ENCODE results near the gene RPS6KA4.

Gene RPS6KA4

DNA sequence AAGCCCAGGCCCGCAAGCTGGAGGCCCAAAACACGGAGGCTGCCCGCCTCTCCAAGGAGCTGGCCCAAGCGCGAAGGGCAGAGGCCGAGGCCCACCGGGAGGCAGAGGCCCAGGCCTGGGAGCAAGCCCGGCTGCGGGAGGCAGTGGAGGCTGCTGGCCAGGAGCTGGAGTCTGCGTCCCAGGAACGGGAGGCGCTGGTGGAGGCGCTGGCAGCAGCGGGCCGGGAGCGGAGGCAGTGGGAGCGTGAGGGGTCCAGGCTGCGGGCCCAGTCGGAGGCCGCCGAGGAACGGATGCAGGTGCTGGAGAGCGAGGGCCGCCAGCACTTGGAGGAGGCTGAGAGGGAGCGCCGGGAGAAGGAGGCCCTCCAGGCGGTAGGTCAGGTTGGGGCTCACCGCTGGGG lies 14.2 kb upstream of the RPS6KA4 start:
- peak overlapping the region; percentile 91 for H2BK15ac ChIP-seq (ENCODE audit: low read length)
- H2BK120ac ChIP-seq (ENCODE audit: low read depth, low read length), result no peak overlapping the region
- H2AK5ac ChIP-seq (ENCODE audit: low read depth, low read length), result peak overlapping the region; percentile 86
- peak overlapping the region; percentile 84 for H2BK12ac ChIP-seq (ENCODE audit: low read length)
- peaks cover 0 to 28% (median 8%) of the 10 kb centered on the region in 3 experiments for H3K27me3 ChIP-seq (ENCODE audit: control insufficient read depth in 3 of 3, insufficient read depth in 3 of 3, low read depth in 1 of 3, low read length in 3 of 3)
- H3K9me3 ChIP-seq (replicated peaks in 1 of 2; ENCODE audit: control insufficient read depth in 2 of 2, insufficient read depth in 1 of 2, low read depth in 1 of 2, low read length in 2 of 2), result no peaks in the 10 kb centered on the region
- H2BK5ac ChIP-seq (ENCODE audit: low read length), result peak overlapping the region; percentile 22
- peak overlapping the region; percentile 30 for H4K91ac ChIP-seq (ENCODE audit: low read depth, low read length, poor library complexity)
- H3K27ac ChIP-seq (replicated peaks; ENCODE audit: low read length), result no peak overlapping the region
- no peak overlapping the region for H3K4ac ChIP-seq (ENCODE audit: low read length)
- no peaks in the 10 kb centered on the region for H3K36me3 ChIP-seq (replicated peaks in 1 of 2; ENCODE audit: control insufficient read depth in 2 of 2, insufficient read depth in 2 of 2, low read length in 2 of 2)
- H2AFZ ChIP-seq (ENCODE audit: low read length), result no peak overlapping the region
- no peak for DNase-seq (ENCODE audit: low spot score)
- H4K8ac ChIP-seq (ENCODE audit: low read depth, low read length), result no peak overlapping the region
- peaks cover 19 to 23% of the 10 kb centered on the region in 2 donors for H3K4me1 ChIP-seq (ENCODE audit: control insufficient read depth in 2 of 2, insufficient read depth in 1 of 2, low read depth in 1 of 2, low read length in 2 of 2)
- H3K23ac ChIP-seq (ENCODE audit: low read depth, low read length, poor library complexity), result peak overlapping the region; percentile 89
- peak overlapping the region; percentile 56 for H3K14ac ChIP-seq (ENCODE audit: low read length)
- no CpG with 5 or more reads among the region's 28 CpGs for WGBS, 2 donors (ENCODE audit: extremely low coverage in 2 of 2, insufficient read length in 2 of 2, insufficient replicate concordance in 1 of 2)
- H3K9ac ChIP-seq (ENCODE audit: low read depth, low read length, poor library complexity), result no peak overlapping the region
- H3K4me2 ChIP-seq (ENCODE audit: insufficient read depth, low read length, poor library complexity, severe bottlenecking), result no peak overlapping the region
- no peak overlapping the region for H3K4me3 ChIP-seq (ENCODE audit: low read length in 2 of 2)
- H3K79me1 ChIP-seq (ENCODE audit: low read depth, low read length), result peaks cover 1% of the 10 kb centered on the region
- peak overlapping the region; percentile 57 for H3K18ac ChIP-seq (ENCODE audit: low read length)

DNA sequence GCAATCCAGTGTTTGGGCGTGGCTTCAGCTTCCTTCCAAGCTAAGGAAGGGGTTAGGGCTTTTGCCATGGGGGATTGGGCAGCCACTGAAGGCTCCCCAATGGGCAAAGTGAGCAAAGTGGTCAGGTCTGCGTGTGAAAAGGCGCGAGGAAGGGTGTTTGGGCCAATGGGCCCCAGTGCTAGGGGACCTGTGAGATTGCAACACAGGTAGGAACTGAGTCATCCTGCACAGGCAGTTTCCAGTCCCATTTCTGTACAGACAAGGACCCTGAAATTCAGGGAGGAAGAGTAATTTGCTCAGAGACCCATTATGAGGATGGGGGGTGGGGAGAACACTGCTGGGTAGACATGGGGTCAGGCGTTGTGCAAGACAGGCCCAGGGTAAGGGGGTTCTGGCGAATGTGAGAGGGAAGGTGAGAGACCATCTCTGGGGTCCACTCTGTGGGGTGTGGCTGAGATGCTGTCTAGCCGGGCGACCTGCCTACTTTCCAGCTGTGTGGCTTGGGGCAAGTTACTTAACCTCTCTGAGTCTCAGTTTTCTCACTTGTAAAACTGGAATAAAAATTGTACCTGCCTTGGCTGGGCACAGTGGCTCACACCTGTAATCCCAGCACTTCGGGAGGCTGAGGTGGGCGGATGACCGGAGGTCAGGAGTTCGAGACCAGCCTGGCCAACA lies 11.6 kb upstream of the RPS6KA4 start:
- Histone ChIP-seq H2BK12ac (ENCODE audit: low read length) (no peak overlapping the region), H3K4ac (ENCODE audit: low read length) (no peak overlapping the region), H3K9ac (ENCODE audit: low read depth, low read length, poor library complexity) (no peak overlapping the region), H2AFZ (ENCODE audit: low read length) (no peak overlapping the region), H3K23ac (ENCODE audit: low read depth, low read length, poor library complexity) (no peak overlapping the region), H4K8ac (ENCODE audit: low read depth, low read length) (no peak overlapping the region), H3K4me1 (ENCODE audit: control insufficient read depth in 2 of 2, insufficient read depth in 1 of 2, low read depth in 1 of 2, low read length in 2 of 2) (peaks cover 10 to 29% of the 10 kb centered on the region in 2 donors), H2BK15ac (ENCODE audit: low read length) (no peak overlapping the region), H3K4me3 (ENCODE audit: low read length in 2 of 2) (no peak overlapping the region), H3K9me3 (replicated peaks in 1 of 2; ENCODE audit: control insufficient read depth in 2 of 2, insufficient read depth in 1 of 2, low read depth in 1 of 2, low read length in 2 of 2) (no peaks in the 10 kb centered on the region), H3K79me1 (ENCODE audit: low read depth, low read length) (no peaks in the 10 kb centered on the region), H3K27me3 (ENCODE audit: control insufficient read depth in 3 of 3, insufficient read depth in 3 of 3, low read depth in 1 of 3, low read length in 3 of 3) (peaks cover 0 to 3% (median 0%) of the 10 kb centered on the region in 3 experiments), H3K18ac (ENCODE audit: low read length) (no peak overlapping the region), H3K27ac (replicated peaks; ENCODE audit: low read length) (no peak overlapping the region), H4K91ac (ENCODE audit: low read depth, low read length, poor library complexity) (no peak overlapping the region), H3K36me3 (replicated peaks in 1 of 2; ENCODE audit: control insufficient read depth in 2 of 2, insufficient read depth in 2 of 2, low read length in 2 of 2) (no peaks in the 10 kb centered on the region), H2BK5ac (ENCODE audit: low read length) (no peak overlapping the region), H3K4me2 (ENCODE audit: insufficient read depth, low read length, poor library complexity, severe bottlenecking) (no peak overlapping the region), H2BK120ac (ENCODE audit: low read depth, low read length) (no peak overlapping the region), H3K14ac (ENCODE audit: low read length) (no peak overlapping the region), H2AK5ac (ENCODE audit: low read depth, low read length) (peak overlapping the region; percentile 88)
- no peak for DNase-seq (ENCODE audit: low spot score)
- no CpG with 5 or more reads among the region's 12 CpGs for WGBS, 2 donors (ENCODE audit: extremely low coverage in 2 of 2, insufficient read length in 2 of 2, insufficient replicate concordance in 1 of 2)

DNA sequence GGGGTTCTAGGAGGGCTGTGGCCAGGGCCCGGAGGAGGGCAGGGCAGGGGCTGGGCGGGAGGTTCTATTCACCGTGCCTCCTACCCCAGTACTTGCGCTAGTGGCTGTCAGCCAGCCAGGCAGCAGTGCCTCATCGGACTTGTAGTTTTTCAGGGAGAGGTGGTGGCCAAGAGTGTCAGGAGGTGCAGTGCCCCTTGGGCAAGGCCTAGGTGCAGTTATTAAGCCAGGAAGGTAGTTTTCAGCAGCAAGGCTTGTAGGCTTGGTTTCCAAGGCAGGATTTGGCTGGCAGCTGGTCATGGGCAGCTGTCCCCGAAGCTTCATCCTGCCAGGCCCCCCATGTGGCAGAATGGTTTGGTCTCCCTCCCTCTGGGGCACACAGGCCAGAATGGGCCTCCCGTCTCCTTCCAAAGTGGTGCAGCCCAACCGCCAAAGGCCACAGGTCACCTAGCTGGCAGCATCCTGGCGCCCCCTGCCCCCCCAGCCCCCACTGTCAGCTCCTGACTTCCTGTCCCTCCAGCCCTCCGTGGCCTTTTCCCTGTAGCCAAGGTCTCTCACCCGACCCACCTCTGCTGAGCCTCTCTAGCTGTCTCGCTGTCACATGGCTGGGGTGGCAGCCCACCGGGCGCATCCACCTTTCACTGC lies 10.5 kb upstream of the RPS6KA4 start:
- Histone ChIP-seq H3K4me3 (ENCODE audit: low read length in 2 of 2) (no peak overlapping the region), H3K9me3 (replicated peaks in 1 of 2; ENCODE audit: control insufficient read depth in 2 of 2, insufficient read depth in 1 of 2, low read depth in 1 of 2, low read length in 2 of 2) (no peaks in the 10 kb centered on the region), H2BK15ac (ENCODE audit: low read length) (peak overlapping the region; percentile 87), H4K8ac (ENCODE audit: low read depth, low read length) (peak overlapping the region; percentile 86), H3K9ac (ENCODE audit: low read depth, low read length, poor library complexity) (peak overlapping the region; percentile 2), H2BK120ac (ENCODE audit: low read depth, low read length) (no peak overlapping the region), H3K18ac (ENCODE audit: low read length) (peak overlapping the region; percentile 84), H3K4me1 (ENCODE audit: control insufficient read depth in 2 of 2, insufficient read depth in 1 of 2, low read depth in 1 of 2, low read length in 2 of 2) (peaks cover 7 to 28% of the 10 kb centered on the region in 2 donors), H3K36me3 (replicated peaks in 1 of 2; ENCODE audit: control insufficient read depth in 2 of 2, insufficient read depth in 2 of 2, low read length in 2 of 2) (no peaks in the 10 kb centered on the region), H2BK12ac (ENCODE audit: low read length) (no peak overlapping the region), H4K91ac (ENCODE audit: low read depth, low read length, poor library complexity) (peak overlapping the region; percentile 39), H3K14ac (ENCODE audit: low read length) (no peak overlapping the region), H3K27me3 (ENCODE audit: control insufficient read depth in 3 of 3, insufficient read depth in 3 of 3, low read depth in 1 of 3, low read length in 3 of 3) (no peaks in the 10 kb centered on the region), H3K23ac (ENCODE audit: low read depth, low read length, poor library complexity) (peak overlapping the region; percentile 25), H2AK5ac (ENCODE audit: low read depth, low read length) (peak overlapping the region; percentile 88), H3K4me2 (ENCODE audit: insufficient read depth, low read length, poor library complexity, severe bottlenecking) (no peak overlapping the region), H2BK5ac (ENCODE audit: low read length) (peak overlapping the region; percentile 22), H3K79me1 (ENCODE audit: low read depth, low read length) (no peaks in the 10 kb centered on the region), H2AFZ (ENCODE audit: low read length) (peak overlapping the region; percentile 76), H3K4ac (ENCODE audit: low read length) (no peak overlapping the region), H3K27ac (replicated peaks; ENCODE audit: low read length) (no peak overlapping the region)
- no peak for DNase-seq (ENCODE audit: low spot score)
- no CpG with 5 or more reads among the region's 14 CpGs for WGBS, 2 donors (ENCODE audit: extremely low coverage in 2 of 2, insufficient read length in 2 of 2, insufficient replicate concordance in 1 of 2)

DNA sequence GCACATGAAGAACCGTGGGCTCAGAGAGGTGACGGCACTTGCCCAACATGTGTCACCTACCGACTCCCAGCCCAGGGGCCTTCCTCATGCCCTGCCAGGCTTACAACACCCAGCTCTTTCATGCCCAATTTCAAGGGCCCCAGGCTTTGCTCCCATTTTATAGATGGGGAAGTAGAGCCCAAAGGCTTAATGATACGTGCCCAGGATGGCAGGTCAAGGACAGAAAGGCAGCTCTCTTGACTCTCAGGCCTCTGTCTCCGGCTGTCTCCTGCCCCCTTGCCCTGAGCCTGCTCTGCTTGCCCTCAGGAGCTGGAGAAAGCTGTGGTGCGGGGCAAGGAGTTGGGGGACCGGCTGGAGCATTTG lies 10.0 kb upstream of the RPS6KA4 start:
- peak overlapping the region; percentile 88 for H2AK5ac ChIP-seq (ENCODE audit: low read depth, low read length)
- H2BK120ac ChIP-seq (ENCODE audit: low read depth, low read length), result no peak overlapping the region
- no peak overlapping the region for H3K4ac ChIP-seq (ENCODE audit: low read length)
- peak overlapping the region; percentile 2 for H3K9ac ChIP-seq (ENCODE audit: low read depth, low read length, poor library complexity)
- DNase-seq (ENCODE audit: low spot score), result no peak
- peak overlapping the region; percentile 87 for H2BK15ac ChIP-seq (ENCODE audit: low read length)
- H3K14ac ChIP-seq (ENCODE audit: low read length), result no peak overlapping the region
- peaks cover under 1% of the 10 kb centered on the region for H3K79me1 ChIP-seq (ENCODE audit: low read depth, low read length)
- no peak overlapping the region for H3K4me3 ChIP-seq (ENCODE audit: low read length in 2 of 2)
- no peak overlapping the region for H2BK12ac ChIP-seq (ENCODE audit: low read length)
- H4K8ac ChIP-seq (ENCODE audit: low read depth, low read length), result no peak overlapping the region
- H2BK5ac ChIP-seq (ENCODE audit: low read length), result peak overlapping the region; percentile 22
- H3K27me3 ChIP-seq (ENCODE audit: control insufficient read depth in 3 of 3, insufficient read depth in 3 of 3, low read depth in 1 of 3, low read length in 3 of 3), result no peaks in the 10 kb centered on the region
- H3K18ac ChIP-seq (ENCODE audit: low read length), result peak overlapping the region; percentile 84
- H3K27ac ChIP-seq (replicated peaks; ENCODE audit: low read length), result no peak overlapping the region
- peaks cover 7 to 29% of the 10 kb centered on the region in 2 donors for H3K4me1 ChIP-seq (ENCODE audit: control insufficient read depth in 2 of 2, insufficient read depth in 1 of 2, low read depth in 1 of 2, low read length in 2 of 2)
- no peak overlapping the region for H3K4me2 ChIP-seq (ENCODE audit: insufficient read depth, low read length, poor library complexity, severe bottlenecking)
- H2AFZ ChIP-seq (ENCODE audit: low read length), result peak overlapping the region; percentile 76
- H3K36me3 ChIP-seq (replicated peaks in 1 of 2; ENCODE audit: control insufficient read depth in 2 of 2, insufficient read depth in 2 of 2, low read length in 2 of 2), result no peaks in the 10 kb centered on the region
- peak overlapping the region; percentile 25 for H3K23ac ChIP-seq (ENCODE audit: low read depth, low read length, poor library complexity)
- H4K91ac ChIP-seq (ENCODE audit: low read depth, low read length, poor library complexity), result peak overlapping the region; percentile 39
- no CpG with 5 or more reads among the region's 7 CpGs for WGBS, 2 donors (ENCODE audit: extremely low coverage in 2 of 2, insufficient read length in 2 of 2, insufficient replicate concordance in 1 of 2)
- H3K9me3 ChIP-seq (replicated peaks in 1 of 2; ENCODE audit: control insufficient read depth in 2 of 2, insufficient read depth in 1 of 2, low read depth in 1 of 2, low read length in 2 of 2), result no peaks in the 10 kb centered on the region

All from neuronal stem cell (in vitro differentiated cells).